Measurements from ENCODE around the gene PSME1. TPM values are rescaled to one million over a fixed set of nuclear protein-coding genes. Genes with fewer than 3 reads are reported as not detected.

PSME1 gene
- 100 to 1,000 TPM; 189 to 583 (median 202) TPM for total RNA-seq
- polyA plus RNA-seq, result 100 to 1,000 TPM; 698 to 703 TPM
- total RNA-seq, result 115 reads per million, percentile 87 among the genes with 10 or more reads in this experiment

- peaks cover 16 to 37% of the 10 kb centered on the region in 2 donors for H3K4me1 ChIP-seq (ENCODE audit: control insufficient read depth in 2 of 2, insufficient read depth in 2 of 2, low read length in 2 of 2)
These were observed at the start of gene PSME1 for GRCh38 chr14:24135834-24136683. Gene PSME1, plus strand, starts transcription at chr14:24136194. Its CDS starts 69 bp downstream, at chr14:24136263.

GRCh38 chr14:24087004-24087403, 49.0 kb upstream of the PSME1 start:
- Mint-ChIP-seq H3K4me3 (no peak overlapping the region), H3K4me1 (peaks cover 11 to 19% (median 14%) of the 10 kb centered on the region in 7 donors), H3K27me3 (peaks cover 0 to 12% (median 0%) of the 10 kb centered on the region in 5 donors), H3K27ac (peak overlapping the region in 1 of 9 donors; percentile 26), H3K36me3 (no peaks in the 10 kb centered on the region), H3K9me3 (no peaks in the 10 kb centered on the region)
- CTCF ChIA-PET, result interaction anchor here (0.6 to 1.3 kb wide), 3 partner anchors 22 to 30 kb away, joined by 3 to 4 read pairs (median 4); no protein-coding TSS in a partner anchor
- Histone ChIP-seq H3K4me1 (ENCODE audit: control insufficient read depth in 2 of 2, insufficient read depth in 2 of 2, low read length in 2 of 2) (peaks cover 0 to under 1% of the 10 kb centered on the region in 2 donors), H3K27me3 (ENCODE audit: control insufficient read depth in 2 of 2, insufficient read depth in 2 of 2, low read length in 2 of 2) (no peaks in the 10 kb centered on the region), H3K36me3 (ENCODE audit: control insufficient read depth in 2 of 3, insufficient read depth in 3 of 3, low read length in 3 of 3) (no peaks in the 10 kb centered on the region), H3K27ac (ENCODE audit: low read depth, low read length) (no peak overlapping the region), H3K4me3 (ENCODE audit: low read length) (no peak overlapping the region), H3K9me3 (ENCODE audit: control insufficient read depth in 2 of 3, low read length in 3 of 3) (no peaks in the 10 kb centered on the region)
- no peak for ATAC-seq
- intact Hi-C loops (cut with micrococcal nuclease), result no loop called here
- POLR2A ChIA-PET, result interaction anchor here (1.8 kb wide), 1 partner anchor 29 kb away, joined by 6 read pairs; no protein-coding TSS in a partner anchor
- DNase-seq, result no peak

More at GRCh38 chr14:24135834-24136683, at the start of gene PSME1:
- intact Hi-C loops (cut with micrococcal nuclease), result loop anchor here (1.0 to 2.0 kb wide), 11 partner anchors 9 to 163 kb away; partner anchors contain the start of genes IRF9 (in 2 of the 2), PCK2 (in 2 of the 2), RNF31 (in 2 of the 2) and CHMP4A (in 1 of the 2)
- POLR2A ChIA-PET, result interaction anchor here (0.7 to 11.7 kb wide), 15 partner anchors 13 to 834 kb away, joined by 3 to 298 read pairs (median 5); partner anchors contain the start of genes CHMP4A, DCAF11, IRF9 and MDP1
- DNase-seq, result peak; percentile 88 to 97 (median 92)
- CTCF ChIA-PET, result interaction anchor here (0.6 to 2.1 kb wide), 8 partner anchors 11 to 107 kb away, joined by 3 to 11 read pairs (median 3); partner anchors contain the start of genes IRF9 and TINF2
- H3K9me3 Mint-ChIP-seq, result peaks cover 0 to 4% (median 0%) of the 10 kb centered on the region in 11 donors
- Histone ChIP-seq H3K9me3 (ENCODE audit: control insufficient read depth in 2 of 3, low read length in 3 of 3) (no peaks in the 10 kb centered on the region), H3K36me3 (ENCODE audit: control insufficient read depth in 2 of 3, insufficient read depth in 3 of 3, low read length in 3 of 3) (peaks cover 0 to 29% (median 10%) of the 10 kb centered on the region in 3 experiments), H3K27me3 (ENCODE audit: control insufficient read depth in 2 of 2, insufficient read depth in 2 of 2, low read length in 2 of 2) (no peaks in the 10 kb centered on the region), H3K27ac (ENCODE audit: low read depth, low read length) (peak within 1 kb of the TSS; percentile 97), H3K4me3 (ENCODE audit: low read length) (peak within 1 kb of the TSS; percentile 83)
- peaks cover 0 to 36% (median 17%) of the 10 kb centered on the region in 5 donors for H3K36me3 Mint-ChIP-seq
- peak; percentile 99 for ATAC-seq
- peak within 1 kb of the TSS; percentile 86 to 98 (median 93) for H3K27ac Mint-ChIP-seq
- H3K27me3 Mint-ChIP-seq, result no peaks in the 10 kb centered on the region
- peaks cover 48 to 70% (median 64%) of the 10 kb centered on the region in 7 donors for H3K4me1 Mint-ChIP-seq
- peak within 1 kb of the TSS; percentile 88 to 95 (median 92) for H3K4me3 Mint-ChIP-seq

GRCh38 chr14:24088095-24088494, 47.9 kb upstream of the PSME1 start:
- Histone ChIP-seq H3K4me1 (ENCODE audit: control insufficient read depth in 2 of 2, insufficient read depth in 2 of 2, low read length in 2 of 2) (no peaks in the 10 kb centered on the region), H3K27ac (ENCODE audit: low read depth, low read length) (no peak overlapping the region), H3K9me3 (ENCODE audit: control insufficient read depth in 2 of 3, low read length in 3 of 3) (no peaks in the 10 kb centered on the region), H3K36me3 (ENCODE audit: control insufficient read depth in 2 of 3, insufficient read depth in 3 of 3, low read length in 3 of 3) (no peaks in the 10 kb centered on the region), H3K27me3 (ENCODE audit: control insufficient read depth in 2 of 2, insufficient read depth in 2 of 2, low read length in 2 of 2) (no peaks in the 10 kb centered on the region), H3K4me3 (ENCODE audit: low read length) (no peak overlapping the region)
- no peaks in the 10 kb centered on the region for H3K9me3 Mint-ChIP-seq
- POLR2A ChIA-PET, result no interaction called here
- intact Hi-C loops (cut with micrococcal nuclease), result no loop called here
- peaks cover 6 to 20% (median 15%) of the 10 kb centered on the region in 7 donors for H3K4me1 Mint-ChIP-seq
- H3K36me3 Mint-ChIP-seq, result no peaks in the 10 kb centered on the region
- DNase-seq, result no peak
- CTCF ChIA-PET, result interaction anchor here (0.6 to 1.2 kb wide), 2 partner anchors 30 to 925 kb away, joined by 3 to 6 read pairs; no protein-coding TSS in a partner anchor
- H3K27ac Mint-ChIP-seq, result no peak overlapping the region
- peaks cover 0 to 3% (median 0%) of the 10 kb centered on the region in 5 donors for H3K27me3 Mint-ChIP-seq
- no peak for ATAC-seq
- no peak overlapping the region for H3K4me3 Mint-ChIP-seq

- ChIA-PET POLR2A (interaction anchor here (0.8 to 9.1 kb wide), 5 partner anchors 9 to 38 kb away, joined by 3 to 85 read pairs (median 50); partner anchors contain the start of genes CARMIL3, DCAF11 and NRL), CTCF (interaction anchor here (0.8 to 9.4 kb wide), 9 partner anchors 9 to 121 kb away, joined by 3 to 165 read pairs (median 6); no protein-coding TSS in a partner anchor)
- no peaks in the 10 kb centered on the region for H3K27me3 Mint-ChIP-seq
- no peaks in the 10 kb centered on the region for H3K9me3 ChIP-seq (ENCODE audit: control insufficient read depth in 2 of 3, low read length in 3 of 3)
- H3K36me3 ChIP-seq (ENCODE audit: control insufficient read depth in 2 of 3, insufficient read depth in 3 of 3, low read length in 3 of 3), result peaks cover 0 to 7% (median 0%) of the 10 kb centered on the region in 3 experiments
- H3K27ac ChIP-seq (ENCODE audit: low read depth, low read length), result no peak overlapping the region
- no peak overlapping the region for H3K4me3 ChIP-seq (ENCODE audit: low read length)
- ATAC-seq (no peak), DNase-seq (no peak)
- intact Hi-C loops (cut with micrococcal nuclease), result loop anchor here (1.0 to 5.0 kb wide), 6 partner anchors 9 to 458 kb away; partner anchors contain the start of gene IRF9 (in 1 of the 2)
- H3K4me1 ChIP-seq (ENCODE audit: control insufficient read depth in 2 of 2, insufficient read depth in 2 of 2, low read length in 2 of 2), result peaks cover 0 to 6% of the 10 kb centered on the region in 2 donors
- peaks cover 14 to 30% (median 23%) of the 10 kb centered on the region in 7 donors for H3K4me1 Mint-ChIP-seq
- no peak overlapping the region for H3K4me3 Mint-ChIP-seq
- H3K27me3 ChIP-seq (ENCODE audit: control insufficient read depth in 2 of 2, insufficient read depth in 2 of 2, low read length in 2 of 2), result no peaks in the 10 kb centered on the region
- no peaks in the 10 kb centered on the region for H3K9me3 Mint-ChIP-seq
- peak overlapping the region in 1 of 9 donors; percentile 48 for H3K27ac Mint-ChIP-seq
- peaks cover 0 to 3% (median 0%) of the 10 kb centered on the region in 5 donors for H3K36me3 Mint-ChIP-seq
These were observed 46.1 kb upstream of the PSME1 start for GRCh38 chr14:24089890-24090289.

- H3K4me3 Mint-ChIP-seq, result peak overlapping the region in 6 of 10 donors; percentile 3 to 99 (median 94)
- peak overlapping the region in 6 of 9 donors; percentile 78 to 97 (median 92) for H3K27ac Mint-ChIP-seq
- H3K36me3 Mint-ChIP-seq, result peaks cover 0 to 19% (median 0%) of the 10 kb centered on the region in 5 donors
- peaks cover 28 to 47% (median 41%) of the 10 kb centered on the region in 7 donors for H3K4me1 Mint-ChIP-seq
- H3K4me1 ChIP-seq (ENCODE audit: control insufficient read depth in 2 of 2, insufficient read depth in 2 of 2, low read length in 2 of 2), result peaks cover 6 to 16% of the 10 kb centered on the region in 2 donors
- ChIA-PET POLR2A (interaction anchor here (1.2 to 9.1 kb wide), 5 partner anchors 11 to 35 kb away, joined by 3 to 85 read pairs (median 50); partner anchors contain the start of genes DCAF11 and NRL), CTCF (interaction anchor here (0.7 to 9.4 kb wide), 5 partner anchors 12 to 401 kb away, joined by 3 to 165 read pairs (median 49); no protein-coding TSS in a partner anchor)
- no peak for ATAC-seq
- peaks cover 0 to 7% (median 0%) of the 10 kb centered on the region in 3 experiments for H3K36me3 ChIP-seq (ENCODE audit: control insufficient read depth in 2 of 3, insufficient read depth in 3 of 3, low read length in 3 of 3)
- no peak for DNase-seq
- H3K4me3 ChIP-seq (ENCODE audit: low read length), result no peak overlapping the region
- H3K27ac ChIP-seq (ENCODE audit: low read depth, low read length), result no peak overlapping the region
- no peaks in the 10 kb centered on the region for H3K9me3 ChIP-seq (ENCODE audit: control insufficient read depth in 2 of 3, low read length in 3 of 3)
- H3K27me3 ChIP-seq (ENCODE audit: control insufficient read depth in 2 of 2, insufficient read depth in 2 of 2, low read length in 2 of 2), result no peaks in the 10 kb centered on the region
- intact Hi-C loops (cut with micrococcal nuclease), result loop anchor here in 1 of 2 donors (5.0 kb wide), 1 partner anchor 460 kb away; no protein-coding TSS in a partner anchor
- no peaks in the 10 kb centered on the region for H3K27me3 Mint-ChIP-seq
- H3K9me3 Mint-ChIP-seq, result no peaks in the 10 kb centered on the region
These were observed 43.9 kb upstream of the PSME1 start for GRCh38 chr14:24092110-24092504.

Data from naive thymus-derived CD4-positive, alpha-beta T cell (primary cell).